ENCODE measurements around the gene XPR1.
"Not testable (repeated sequence)": the region's sequence is repeated elsewhere in the genome, so short reads cannot be mapped to it uniquely, and the experiment has no call there.

XPR1 gene

DNA sequence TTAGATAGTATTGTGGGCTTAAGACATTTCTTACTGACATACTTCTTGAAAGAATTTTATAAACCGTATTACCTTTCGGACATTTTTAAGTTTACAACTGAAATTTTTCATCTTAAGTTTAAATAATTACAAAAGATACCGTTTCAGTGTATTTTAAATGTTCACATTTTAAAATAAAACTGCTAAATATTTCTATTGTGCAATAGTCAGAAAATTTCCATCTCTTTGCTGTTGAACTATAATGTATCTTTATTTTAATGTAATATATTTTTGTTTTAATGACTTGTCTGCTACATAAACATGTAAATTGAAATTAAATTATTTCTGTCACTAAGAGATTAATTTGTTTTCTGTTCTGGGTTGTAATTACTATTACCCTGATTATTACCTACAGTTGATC, 206.7 kb downstream of the XPR1 start:
- no peak for DNase-seq (ENCODE audit: low read depth, low spot score)

GRCh38 chr1:180839547-180839946, 207.7 kb downstream of the XPR1 start:
- DNase-seq (ENCODE audit: low read depth, low spot score): no peak

GRCh38 chr1:180841415-180841814, 209.6 kb downstream of the XPR1 start:
- DNase-seq (ENCODE audit: low read depth, low spot score): no peak

DNA sequence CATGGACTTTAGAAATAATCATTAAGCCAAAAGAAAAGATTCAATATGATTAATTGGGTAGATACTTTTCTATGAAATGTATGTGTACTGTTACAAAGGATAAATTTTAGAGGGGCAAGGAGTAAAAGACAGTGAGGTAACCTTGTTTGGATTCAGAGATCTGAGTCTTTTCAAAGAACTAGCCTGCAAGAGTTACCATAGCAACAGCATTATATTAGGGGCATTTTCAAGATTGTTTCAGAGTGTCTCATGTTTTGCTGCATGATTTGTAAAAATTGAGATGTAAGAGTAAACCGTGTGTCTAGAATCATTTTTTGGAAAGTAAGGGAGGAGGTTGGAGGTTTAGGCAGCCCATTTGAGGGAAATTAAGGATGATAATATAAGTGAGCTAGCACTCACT, 210.2 kb downstream of the XPR1 start:
- no peak for DNase-seq (ENCODE audit: low read depth, low spot score)

- no peak for DNase-seq (ENCODE audit: low read depth, low spot score)
Measured at GRCh38 chr1:180842491-180843275, 210.9 kb downstream of the XPR1 start.

DNA sequence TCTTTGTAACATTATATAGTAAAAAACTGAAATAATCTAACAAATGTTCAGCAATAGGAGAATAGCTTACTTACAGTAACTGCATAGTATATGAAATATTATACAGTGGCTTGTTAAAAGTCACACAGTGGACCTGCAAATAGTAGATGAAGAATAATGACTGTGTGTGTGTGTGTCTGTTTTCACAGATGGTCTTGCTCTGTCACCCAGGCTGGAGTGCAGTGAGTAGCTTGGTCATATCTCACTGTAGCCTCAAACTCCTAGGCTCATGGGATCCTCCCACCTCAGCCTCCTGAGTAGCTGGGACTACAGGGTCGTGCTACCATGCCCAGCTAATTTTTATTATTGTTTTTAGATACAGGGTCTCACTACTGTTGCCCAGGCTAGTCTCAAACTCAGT, 213.5 kb downstream of the XPR1 start:
- DNase-seq (ENCODE audit: low read depth, low spot score): no peak

DNA sequence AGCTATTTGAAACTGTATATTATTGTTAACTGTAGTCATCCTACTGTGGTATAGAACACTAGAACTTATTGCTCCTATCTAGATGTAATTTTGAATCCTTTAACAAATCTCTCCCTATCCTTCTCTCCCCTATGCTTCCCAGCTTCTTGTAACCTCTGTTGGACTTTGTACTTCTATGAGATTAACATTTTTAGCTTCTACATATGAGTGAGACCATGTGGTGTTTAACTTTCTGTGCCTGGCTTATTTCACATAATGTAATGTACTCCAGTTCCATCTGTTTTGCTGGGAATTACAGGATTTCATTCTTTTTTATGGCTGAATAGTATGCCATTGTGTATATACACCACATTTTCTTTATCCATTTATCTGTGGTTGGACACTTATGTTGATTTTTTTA, 216.4 kb downstream of the XPR1 start:
- DNase-seq (ENCODE audit: low read depth, low spot score): no peak

DNA sequence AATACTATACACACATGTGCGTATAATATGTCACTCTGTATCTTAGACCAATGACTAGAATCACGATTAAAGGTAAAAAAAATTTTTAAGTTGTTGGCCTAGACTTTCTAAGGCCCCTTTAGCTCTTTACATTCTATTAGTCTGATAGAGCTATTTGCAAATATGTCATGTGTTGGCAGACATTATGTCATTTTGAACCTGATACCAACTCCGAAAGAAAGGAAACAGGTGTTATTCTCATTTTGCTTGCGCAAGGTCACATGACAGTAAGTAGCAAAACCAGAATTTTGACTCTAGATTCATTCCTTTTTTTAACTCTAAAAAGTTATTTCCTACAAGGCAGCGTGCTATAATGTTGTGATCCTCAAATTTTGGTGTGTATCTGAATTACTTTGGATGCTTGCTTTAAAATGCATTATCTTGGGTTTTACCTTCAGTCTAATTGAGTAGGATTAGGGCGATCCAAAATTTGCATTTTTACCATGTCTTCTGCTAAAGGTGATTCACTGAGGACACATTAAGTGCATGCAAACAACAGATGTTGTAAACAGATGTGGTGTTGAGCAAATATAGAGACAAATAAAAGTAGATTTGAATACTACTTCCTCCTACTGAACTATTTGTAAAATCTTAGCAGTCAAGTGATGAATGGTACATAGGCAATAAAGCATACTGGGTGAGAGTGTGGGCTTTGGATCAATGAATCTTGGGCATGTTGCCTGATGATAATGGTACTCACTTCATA, 217.4 kb downstream of the XPR1 start:
- DNase-seq (ENCODE audit: low read depth, low spot score): no peak

DNA sequence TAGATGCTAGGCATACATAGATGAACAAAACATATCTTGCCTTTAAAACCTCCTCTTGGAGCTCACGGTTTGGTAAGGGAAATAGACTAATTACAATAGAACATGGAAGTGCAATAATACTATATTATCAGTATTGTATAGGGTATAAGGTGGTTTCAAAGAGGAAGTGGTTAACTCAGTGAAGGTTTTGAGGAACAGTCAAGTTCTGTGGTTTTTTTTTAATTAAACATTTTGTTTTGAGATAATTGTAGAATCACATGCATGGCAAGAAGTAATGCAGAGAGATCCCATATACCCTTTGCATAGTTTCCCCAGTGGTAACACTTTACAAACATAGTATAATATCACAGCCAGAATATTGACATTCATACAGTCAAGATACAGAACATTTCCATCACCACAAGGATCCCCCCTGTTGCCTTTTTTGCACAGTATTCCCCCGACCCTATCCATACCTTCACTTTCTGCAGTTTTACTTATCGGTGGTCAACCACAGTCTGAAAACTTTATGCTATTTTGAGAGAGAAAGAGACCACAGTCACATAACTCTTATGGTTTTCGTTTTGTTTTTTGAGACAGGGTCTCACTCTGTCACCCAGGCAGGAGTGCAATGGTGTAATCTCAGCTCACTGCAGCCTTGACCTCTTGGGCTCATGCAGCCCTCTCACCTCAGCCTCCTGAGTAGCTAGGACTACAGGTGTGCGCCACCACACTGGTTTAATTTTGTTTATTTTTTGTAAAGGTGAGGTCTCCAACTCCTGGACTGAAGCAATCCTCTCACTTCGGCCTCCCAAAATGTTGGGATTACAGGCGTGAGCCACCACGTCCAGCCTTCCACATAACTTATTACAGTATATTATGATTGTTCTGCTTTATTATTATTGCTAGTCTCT, 220.4 kb downstream of the XPR1 start:
- DNase-seq (ENCODE audit: low read depth, low spot score): no peak

DNA sequence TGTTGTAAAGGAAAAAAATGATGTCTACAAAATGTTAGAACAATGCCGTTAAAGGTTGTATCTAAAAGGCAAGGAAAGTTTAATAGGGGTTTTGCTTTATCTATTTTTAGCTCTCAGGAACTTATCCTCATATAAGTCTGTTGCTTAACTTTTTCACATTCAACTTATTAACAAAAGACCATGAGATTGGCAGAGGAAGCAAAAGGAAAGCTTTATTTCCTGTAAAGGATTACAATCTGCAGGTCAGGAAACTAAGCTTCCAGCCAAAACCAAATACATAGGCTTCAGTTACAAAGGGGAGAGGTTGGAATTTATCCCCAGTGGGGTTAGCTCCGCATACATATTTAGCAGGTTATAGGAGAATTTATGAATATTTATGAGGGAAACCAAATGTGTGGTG, 222.2 kb downstream of the XPR1 start:
- DNase-seq (ENCODE audit: low read depth, low spot score): no peak

DNA sequence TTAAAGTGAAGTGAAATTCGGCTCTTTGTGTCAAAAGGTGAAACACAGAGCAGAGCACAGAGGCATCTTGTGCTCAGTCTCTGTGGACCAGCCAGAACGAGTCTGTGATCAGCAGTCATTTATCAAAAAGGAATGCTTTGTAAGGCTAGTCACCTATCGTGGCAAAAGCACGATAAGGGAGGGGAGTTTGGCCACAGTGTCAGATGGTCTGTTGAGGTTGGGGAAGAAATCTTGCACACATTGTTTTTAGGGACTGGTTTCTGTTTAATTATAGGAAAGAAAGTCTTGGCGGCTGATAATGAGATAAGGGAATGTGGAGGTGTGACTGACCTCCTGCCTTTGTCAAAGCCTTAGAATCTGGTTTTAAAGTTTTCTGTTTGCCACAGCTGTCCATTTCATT, 222.6 kb downstream of the XPR1 start:
- DNase-seq (ENCODE audit: low read depth, low spot score): no peak

GRCh38 chr1:180857947-180858725, 226.3 kb downstream of the XPR1 start:
- DNase-seq (ENCODE audit: low read depth, low spot score): not testable (repeated sequence)

GRCh38 chr1:180859306-180859705, 227.5 kb downstream of the XPR1 start:
- no peak for DNase-seq (ENCODE audit: low read depth, low spot score)

DNA sequence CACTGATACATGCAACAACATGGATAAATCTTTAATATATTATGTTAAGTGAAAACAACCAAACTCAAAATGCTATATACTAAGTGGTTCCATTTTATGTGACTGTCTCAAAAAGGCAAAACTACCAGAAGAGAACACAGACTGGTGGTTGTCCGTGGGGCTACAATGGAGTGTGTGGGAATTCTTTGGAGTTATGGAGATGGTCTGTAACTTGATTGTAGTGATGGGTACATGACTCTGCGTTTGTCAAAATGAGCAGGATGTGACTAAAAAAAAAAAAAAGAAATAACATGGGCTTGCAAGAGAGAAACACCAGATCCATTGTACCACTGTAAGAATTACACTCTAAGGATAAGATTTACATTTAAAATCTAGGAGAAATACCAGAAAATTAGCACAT, 228.7 kb downstream of the XPR1 start:
- no peak for DNase-seq (ENCODE audit: low read depth, low spot score)

GRCh38 chr1:180862305-180862704, 230.5 kb downstream of the XPR1 start:
- DNase-seq (ENCODE audit: low read depth, low spot score): no peak

DNA sequence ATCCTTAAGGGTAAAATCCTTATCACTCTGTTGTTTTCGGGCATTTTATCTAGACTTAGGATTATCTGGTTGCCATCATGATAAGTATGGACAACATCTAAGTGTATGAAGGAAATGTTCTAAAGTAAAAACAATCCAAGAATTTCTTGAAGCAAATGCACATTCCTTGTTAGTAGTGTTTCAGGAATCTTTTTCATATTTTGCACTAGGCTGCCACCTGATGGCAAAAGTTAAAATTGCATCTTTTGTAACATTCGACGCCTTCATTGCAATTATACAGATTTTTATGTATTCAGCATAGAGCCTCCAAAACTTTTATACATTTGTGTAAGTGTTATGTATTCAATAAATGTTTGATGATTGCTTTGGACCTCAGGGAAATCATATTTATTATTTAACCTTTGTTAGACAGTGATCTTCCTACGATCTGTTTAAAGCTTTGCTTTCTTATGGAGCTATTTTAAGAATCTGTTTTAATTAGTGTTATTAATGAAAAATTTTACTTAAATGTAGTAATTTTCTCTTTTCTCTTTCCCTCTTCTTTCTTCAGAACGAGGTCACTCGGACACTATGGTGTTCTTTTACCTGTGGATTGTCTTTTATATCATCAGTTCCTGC, 231.4 kb downstream of the XPR1 start:
- no peak for DNase-seq (ENCODE audit: low read depth, low spot score)

DNA sequence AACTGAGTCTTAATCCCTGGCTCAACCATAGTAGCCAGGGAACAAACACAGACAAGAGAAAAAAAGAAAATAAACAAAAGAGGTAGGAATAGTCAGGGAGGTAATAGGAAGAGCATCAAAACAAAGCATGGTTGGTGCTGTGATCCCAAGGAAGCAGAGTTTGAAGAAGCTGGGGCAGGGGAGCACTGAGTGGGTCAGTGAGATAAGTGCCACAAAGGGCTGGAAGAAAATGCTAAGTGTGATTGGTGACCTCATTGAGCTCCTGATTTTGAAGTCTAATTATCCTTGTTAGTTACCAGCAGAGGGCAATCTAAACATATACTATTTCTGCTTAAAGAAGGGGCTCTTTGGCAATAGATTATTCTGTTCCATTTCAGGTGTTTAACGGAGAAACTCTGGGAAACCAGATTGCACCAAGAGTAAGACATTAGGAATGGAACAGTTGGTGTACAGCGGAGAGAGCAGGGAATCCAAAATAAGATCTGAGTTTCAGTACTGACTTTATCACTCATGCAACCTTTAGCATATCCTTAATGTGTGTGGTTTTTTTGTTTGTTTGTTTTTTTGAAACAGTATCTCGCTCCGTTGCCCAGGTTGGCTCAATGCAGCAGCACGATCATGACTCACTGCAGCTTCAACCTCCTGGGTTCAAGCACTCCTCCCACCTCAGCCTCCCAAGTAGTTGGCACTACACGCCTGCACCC, 250.1 kb downstream of the XPR1 start:
- no peak for DNase-seq (ENCODE audit: low read depth, low spot score)

GRCh38 chr1:180884588-180885300, 252.9 kb downstream of the XPR1 start:
- no peak for DNase-seq (ENCODE audit: low read depth, low spot score)

GRCh38 chr1:180886338-180886737, 254.5 kb downstream of the XPR1 start:
- DNase-seq (ENCODE audit: low read depth, low spot score): no peak

DNA sequence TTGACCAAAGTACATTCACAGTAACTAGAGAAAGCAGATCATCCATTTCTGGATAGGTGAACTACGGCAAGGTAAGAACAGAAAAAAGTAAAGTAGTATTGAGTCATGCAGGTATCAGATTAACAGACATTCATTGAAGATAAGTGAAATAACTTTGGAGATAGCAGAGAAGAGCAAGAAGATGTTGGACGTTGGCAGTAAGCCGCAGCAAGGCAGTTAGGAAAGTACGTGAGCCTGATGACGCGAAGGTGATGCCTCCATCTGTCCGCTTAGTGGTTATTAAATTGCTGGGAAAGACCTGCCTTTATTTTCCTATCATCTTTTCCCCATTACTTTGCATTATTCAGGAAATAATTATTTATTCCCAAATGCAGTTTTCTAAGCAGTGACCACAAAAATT, 256.0 kb downstream of the XPR1 start:
- no peak for DNase-seq (ENCODE audit: low read depth, low spot score)
